Fibroblast of lung (primary cell): ENCODE data around the gene DUSP9.
A peak's percentile ranks its signal among the peaks of the same experiment; 100 is the strongest.

Source experiments
- CTCF ChIP-seq, 2 donors: IDR thresholded peaks in 1 of 2; conservative IDR thresholded peaks in 1 of 2; 1 replicate in 1 of 2; 2 replicates in 1 of 2; pipeline ENCODE4 v1.5.1; 2011 to 2012; ENCODE audit warnings: low read length in 2 of 2, control low read depth in 1 of 2, inconsistent platforms in 1 of 2, low read depth in 1 of 2, mild to moderate bottlenecking in 1 of 2
- EZH2 ChIP-seq: IDR thresholded peaks from 2 replicates; pipeline ENCODE4 v1.5.1; 2012; ENCODE audit warnings: low read length, control low read depth, mild to moderate bottlenecking; ENCODE audit errors: missing control alignments

- TF ChIP-seq CTCF (conservative IDR thresholded peaks at IDR 0.05 in 1 of 2, IDR thresholded peaks at IDR 0.05 in 1 of 2; ENCODE audit: low read depth in 1 of 2, low read length in 2 of 2) (no peak), EZH2 (peak; percentile 30)
Measured at GRCh38 chrX:153672531-153673427, 25.8 kb downstream of the DUSP9 start.
